GM12891 (cell line): ENCODE results near the gene FBXO28. TPM values are rescaled to one million over a fixed set of nuclear protein-coding genes. Genes with fewer than 3 reads are reported as not detected.

Experiments
- DNase-seq: peaks from one replicate; pipeline ENCODE4 v3.0.0; 2011; ENCODE audit warnings: low spot score; ENCODE audit not compliant: insufficient read length
- FAIRE-seq: peaks from 2 replicates; lab custom pipeline; 2011; peaks lifted over from hg19 to GRCh38; lab: Jason Lieb, UNC
- PAX5 ChIP-seq: IDR thresholded peaks from 2 replicates; pipeline ENCODE4 v1.6.1; 2011; ENCODE audit warnings: low read length, moderate library complexity, mild to moderate bottlenecking; ENCODE audit not compliant: insufficient read depth, severe bottlenecking
- POLR2A ChIP-seq: IDR thresholded peaks from 2 replicates; pipeline ENCODE4 v1.6.1; 2011; ENCODE audit warnings: low read depth, low read length, control low read depth
- POLR2AphosphoS5 ChIP-seq: IDR thresholded peaks from 2 replicates; pipeline ENCODE4 v1.6.1; 2011; ENCODE audit warnings: low read depth, low read length, control low read depth
- POU2F2 ChIP-seq: IDR thresholded peaks from 2 replicates; pipeline ENCODE4 v1.6.1; 2011; ENCODE audit warnings: low read depth, mild to moderate bottlenecking, control low read depth, low read length, moderate library complexity
- SPI1 ChIP-seq: IDR thresholded peaks from 2 replicates; pipeline ENCODE4 v1.6.1; 2011; ENCODE audit warnings: low read depth, low read length, control low read depth
- TAF1 ChIP-seq: IDR thresholded peaks from 2 replicates; pipeline ENCODE4 v1.6.1; 2011; ENCODE audit warnings: low read depth, low read length, control low read depth
- polyA plus RNA-seq: library from polyadenylated mRNA; unstranded; fragments of >200 nt; gene quantifications from one replicate; pipeline ENCODE4 v1.2.1, GENCODE V29; 2012; ENCODE audit warnings: low read depth, missing spikeins, inconsistent platforms; ENCODE audit not compliant: missing spikeins

FBXO28 gene, protein sequence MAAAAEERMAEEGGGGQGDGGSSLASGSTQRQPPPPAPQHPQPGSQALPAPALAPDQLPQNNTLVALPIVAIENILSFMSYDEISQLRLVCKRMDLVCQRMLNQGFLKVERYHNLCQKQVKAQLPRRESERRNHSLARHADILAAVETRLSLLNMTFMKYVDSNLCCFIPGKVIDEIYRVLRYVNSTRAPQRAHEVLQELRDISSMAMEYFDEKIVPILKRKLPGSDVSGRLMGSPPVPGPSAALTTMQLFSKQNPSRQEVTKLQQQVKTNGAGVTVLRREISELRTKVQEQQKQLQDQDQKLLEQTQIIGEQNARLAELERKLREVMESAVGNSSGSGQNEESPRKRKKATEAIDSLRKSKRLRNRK
- 10.6 TPM for polyA plus RNA-seq

DNA sequence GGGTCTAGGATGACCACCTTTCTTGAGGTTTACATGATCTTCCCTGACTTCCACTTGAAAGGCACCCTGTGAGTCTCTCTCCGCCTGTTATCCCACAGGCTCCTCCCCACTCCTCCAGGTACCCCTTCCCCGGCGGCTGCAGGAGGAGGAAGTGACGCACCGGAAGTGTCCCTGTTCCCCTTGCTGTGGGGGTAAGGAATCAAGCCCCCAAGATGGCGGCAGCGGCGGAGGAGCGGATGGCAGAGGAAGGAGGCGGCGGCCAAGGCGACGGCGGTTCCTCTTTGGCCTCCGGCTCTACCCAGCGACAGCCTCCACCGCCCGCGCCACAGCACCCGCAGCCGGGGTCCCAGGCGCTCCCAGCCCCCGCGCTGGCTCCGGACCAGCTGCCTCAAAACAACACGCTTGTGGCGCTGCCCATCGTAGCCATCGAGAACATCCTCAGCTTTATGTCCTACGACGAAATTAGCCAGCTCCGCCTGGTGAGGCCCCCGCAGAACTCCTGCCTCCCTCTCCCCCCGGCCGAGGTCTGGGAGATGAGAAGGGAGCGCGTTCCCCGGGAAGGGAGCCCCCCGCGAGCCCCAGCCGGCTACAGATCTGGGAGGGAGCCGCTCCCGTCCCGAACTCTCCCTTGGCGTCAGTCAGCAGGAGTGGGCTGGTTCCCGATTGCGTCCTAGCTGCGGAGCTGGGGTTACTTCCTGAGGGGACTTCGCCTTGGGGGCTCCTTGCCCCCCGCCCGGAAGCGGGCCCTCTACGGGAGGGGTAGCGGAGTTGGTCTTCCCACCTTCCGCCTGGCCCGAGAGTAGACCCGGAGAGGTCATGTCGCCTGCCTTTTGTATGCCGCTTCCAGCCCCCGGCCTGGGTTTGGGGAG is at the start of gene FBXO28:
FBXO28 (plus strand) TSS at position 194 of the 869 bp plus-strand sequence; CDS start at position 213, 19 bp downstream.
- FAIRE-seq (peak; percentile 99), DNase-seq (peak; percentile 84)
- TF ChIP-seq SPI1, result peak; percentile 75
- no peak for TF ChIP-seq PAX5
- TF ChIP-seq POLR2A, result peak; percentile 94
- peak; percentile 89; the same call in 1 of the 2 replicates for TF ChIP-seq POU2F2
- TF ChIP-seq POLR2AphosphoS5, result peak; percentile 93
- peak; percentile 100 for TF ChIP-seq TAF1

DNA sequence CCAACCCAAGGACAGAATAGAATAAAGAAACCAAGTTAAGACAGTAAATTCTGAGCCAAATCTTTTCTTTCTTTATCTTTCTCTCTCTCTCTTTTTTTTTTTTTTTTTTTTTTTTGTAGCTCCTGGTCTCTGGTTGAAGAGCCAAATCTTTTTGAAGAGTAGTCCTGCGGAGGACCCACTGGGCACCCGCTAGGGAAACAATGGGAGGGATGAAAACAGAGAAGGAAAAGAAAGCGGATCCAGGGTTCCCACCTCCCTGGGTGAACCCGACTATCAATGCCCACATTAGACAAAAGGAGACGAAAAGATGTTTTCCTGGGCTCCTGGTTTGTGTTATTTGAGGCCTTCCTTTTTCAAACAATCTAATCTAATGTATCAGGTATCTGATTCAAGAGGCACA is 49.8 kb upstream of the FBXO28 start:
- TF ChIP-seq POLR2A, result no peak
- no peak for TF ChIP-seq SPI1
- TF ChIP-seq POLR2AphosphoS5, result no peak
- TF ChIP-seq TAF1, result no peak
- TF ChIP-seq POU2F2, result no peak
- TF ChIP-seq PAX5, result no peak
- FAIRE-seq (no peak), DNase-seq (no peak)

- no peak for FAIRE-seq
- DNase-seq, result no peak
These were observed 48.5 kb upstream of the FBXO28 start for GRCh38 chr1:224065455-224065854.

DNA sequence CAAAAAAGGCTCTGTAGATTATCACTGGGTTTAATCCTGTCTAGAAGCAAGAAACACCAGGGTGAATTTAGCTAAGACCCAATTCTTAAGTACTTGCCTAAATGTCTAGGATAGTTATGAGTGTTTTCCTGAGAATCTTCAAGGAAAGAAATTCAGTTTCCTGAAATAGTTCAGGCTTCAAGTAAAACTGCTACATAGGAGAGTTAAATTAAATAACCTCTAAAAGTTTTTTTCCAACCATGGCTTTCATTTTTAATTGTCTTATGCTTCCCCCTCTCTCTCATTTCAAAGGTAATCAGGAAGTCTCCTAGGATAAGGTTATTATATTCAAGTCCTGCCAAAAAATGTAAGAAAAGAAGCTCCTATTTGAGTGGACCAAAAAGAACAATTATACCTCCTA is 46.7 kb upstream of the FBXO28 start:
- TF ChIP-seq TAF1 (no peak), POLR2A (no peak), POU2F2 (no peak), PAX5 (no peak), SPI1 (no peak), POLR2AphosphoS5 (no peak)
- no peak for DNase-seq
- no peak for FAIRE-seq

More at GRCh38 chr1:224065455-224065854, 48.5 kb upstream of the FBXO28 start:
- TF ChIP-seq SPI1, result no peak
- TF ChIP-seq TAF1, result no peak
- TF ChIP-seq POLR2A, result no peak
- TF ChIP-seq POU2F2, result no peak
- TF ChIP-seq POLR2AphosphoS5, result no peak
- TF ChIP-seq PAX5, result no peak

DNA sequence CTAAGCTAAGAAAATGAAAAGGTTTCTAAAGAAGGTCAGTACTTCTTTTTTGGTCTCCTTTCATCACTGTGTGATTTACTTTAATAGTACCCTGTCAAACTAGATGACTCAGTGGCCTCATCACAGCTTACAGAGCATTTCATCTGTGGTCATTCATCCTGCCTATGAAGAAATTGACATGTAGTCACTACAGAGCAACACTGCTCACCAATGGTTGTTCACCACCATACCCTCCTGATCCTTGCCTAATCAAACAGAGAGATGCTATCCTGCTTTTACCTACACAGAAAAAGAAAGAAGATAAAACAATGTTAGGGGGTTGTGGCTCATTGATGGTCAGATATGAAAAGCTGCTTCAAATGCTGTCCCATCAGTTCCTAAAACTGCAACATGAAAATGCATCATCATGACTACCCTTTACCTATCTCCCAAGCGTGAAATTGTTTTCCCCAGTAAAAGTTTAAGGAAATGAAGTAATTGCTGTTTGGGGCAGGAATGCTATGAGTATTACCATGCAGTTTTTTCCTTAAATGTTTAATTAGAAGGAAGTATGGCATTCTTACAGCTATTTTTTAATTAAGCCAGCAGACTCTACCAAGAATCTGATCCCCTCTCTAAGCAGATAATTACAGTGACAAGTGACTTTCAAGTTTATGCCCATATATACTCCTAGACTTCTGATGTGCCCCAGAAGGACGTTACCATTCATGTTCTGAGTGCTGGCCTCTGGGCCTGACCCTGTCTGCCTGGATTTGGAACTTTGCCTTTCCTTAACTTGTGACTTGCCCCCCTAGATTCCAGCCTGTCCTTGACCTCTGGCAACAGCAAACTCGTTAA is 46.1 kb upstream of the FBXO28 start:
- TF ChIP-seq PAX5 (no peak), POLR2AphosphoS5 (no peak), TAF1 (no peak), POLR2A (no peak), SPI1 (no peak), POU2F2 (no peak)
- FAIRE-seq (no peak), DNase-seq (no peak)

GRCh38 chr1:224068458-224069072 is 45.3 kb upstream of the FBXO28 start:
- FAIRE-seq (no peak), DNase-seq (no peak)
- no peak for TF ChIP-seq SPI1
- TF ChIP-seq POU2F2, result no peak
- TF ChIP-seq POLR2AphosphoS5, result no peak
- no peak for TF ChIP-seq POLR2A
- no peak for TF ChIP-seq TAF1
- TF ChIP-seq PAX5, result no peak

DNA sequence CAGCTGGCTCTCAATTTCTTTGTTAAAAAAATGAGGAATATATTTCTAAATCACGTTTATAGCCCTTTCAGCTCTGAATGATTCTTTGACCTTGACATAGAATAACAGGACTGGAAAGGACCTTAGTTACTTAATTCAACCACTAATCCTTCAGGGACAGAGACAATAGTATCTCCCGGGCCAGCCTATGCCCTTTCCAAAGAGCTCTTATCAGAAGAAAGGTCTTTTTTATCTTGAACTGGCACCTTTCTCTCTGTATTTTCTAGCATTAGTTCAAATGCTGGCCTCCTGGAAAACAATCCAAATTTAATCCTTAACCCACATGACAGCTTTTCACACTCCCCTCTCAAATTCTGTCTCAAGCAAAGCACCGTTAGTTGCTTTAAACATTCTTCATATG is 44.8 kb upstream of the FBXO28 start:
- DNase-seq (no peak), FAIRE-seq (no peak)
- TF ChIP-seq POLR2AphosphoS5 (no peak), TAF1 (no peak), POU2F2 (no peak), POLR2A (no peak), PAX5 (no peak), SPI1 (no peak)

DNA sequence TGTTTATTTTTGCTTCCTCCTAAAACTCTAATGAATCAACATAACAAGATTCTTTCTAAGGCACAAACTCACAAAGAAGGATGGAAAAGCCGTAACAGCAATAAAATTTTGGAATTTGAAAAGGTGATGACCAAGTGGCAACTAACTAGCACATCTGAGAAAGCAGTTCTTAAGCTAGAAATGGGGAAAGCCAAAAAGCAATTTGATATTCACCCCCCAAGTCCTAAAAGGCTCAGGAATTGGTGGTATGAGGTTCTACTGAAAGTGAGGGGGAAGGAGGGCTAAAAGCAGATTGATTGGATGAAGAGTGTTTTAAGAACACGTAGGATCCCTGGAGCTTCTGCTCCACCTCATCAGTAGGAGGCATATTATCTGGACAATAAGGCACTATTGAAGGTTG is 43.4 kb upstream of the FBXO28 start:
- no peak for DNase-seq
- no peak for TF ChIP-seq TAF1
- no peak for TF ChIP-seq PAX5
- no peak for TF ChIP-seq POLR2A
- TF ChIP-seq POLR2AphosphoS5, result no peak
- TF ChIP-seq SPI1, result no peak
- TF ChIP-seq POU2F2, result no peak
- no peak for FAIRE-seq
